RPMI8226 (cell line): ENCODE measurements around the gene TCP11.

ENCODE experiments used
- DNase-seq: peaks from one replicate; pipeline ENCODE4 v3.0.0-alpha.2; 2015

TCP11 gene

DNA sequence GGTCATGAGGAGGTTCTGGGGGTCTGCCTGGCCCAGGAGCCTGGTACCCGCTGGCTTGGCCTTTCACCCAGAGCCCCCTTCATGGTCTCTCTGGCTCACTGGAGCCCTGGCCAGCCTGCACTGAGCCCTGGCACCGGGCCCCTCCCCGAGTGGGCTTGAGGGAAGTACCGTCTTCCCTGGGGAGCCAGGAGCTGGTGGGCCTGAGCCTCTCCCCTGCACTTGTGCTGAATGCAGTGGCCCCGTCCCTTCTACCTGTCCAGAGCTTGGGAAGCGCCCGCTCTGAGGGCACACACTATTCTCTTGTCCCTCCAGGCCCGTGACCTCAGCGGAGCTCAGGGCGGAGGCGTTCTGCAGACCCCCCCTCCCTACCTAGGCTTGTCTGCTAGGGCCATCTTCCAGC lies 62.2 kb downstream of the TCP11 start:
- no peak for DNase-seq

DNA sequence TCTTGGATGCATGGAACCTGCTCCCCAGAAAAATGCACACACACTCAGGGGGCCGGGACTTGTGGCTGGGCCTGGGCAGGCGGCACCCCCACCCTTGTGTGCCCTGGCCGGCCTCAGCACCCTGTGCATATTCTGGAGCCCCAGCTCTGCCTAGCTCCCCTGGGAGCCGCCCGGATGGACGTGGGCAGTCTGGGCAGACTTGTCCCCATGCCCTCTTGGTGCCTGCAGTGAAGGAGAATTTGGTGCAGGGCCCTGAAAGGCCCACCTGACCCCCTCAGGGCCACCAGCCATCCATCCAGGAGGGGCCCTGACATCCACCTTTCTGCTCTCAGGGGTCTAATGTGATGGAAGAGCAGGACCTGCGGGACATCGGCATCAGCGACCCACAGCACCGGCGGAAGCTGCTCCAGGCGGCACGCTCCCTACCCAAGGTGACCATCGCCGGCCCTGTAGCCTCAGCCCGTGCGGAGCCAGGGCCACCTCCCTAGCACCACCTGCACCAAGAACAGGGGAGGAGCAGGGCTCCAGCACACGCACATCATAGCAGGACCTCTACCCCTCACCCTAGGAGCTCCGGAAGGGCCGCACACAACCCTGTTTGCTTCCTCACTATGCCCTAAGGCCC lies 62.8 kb downstream of the TCP11 start:
- no peak for DNase-seq

DNA sequence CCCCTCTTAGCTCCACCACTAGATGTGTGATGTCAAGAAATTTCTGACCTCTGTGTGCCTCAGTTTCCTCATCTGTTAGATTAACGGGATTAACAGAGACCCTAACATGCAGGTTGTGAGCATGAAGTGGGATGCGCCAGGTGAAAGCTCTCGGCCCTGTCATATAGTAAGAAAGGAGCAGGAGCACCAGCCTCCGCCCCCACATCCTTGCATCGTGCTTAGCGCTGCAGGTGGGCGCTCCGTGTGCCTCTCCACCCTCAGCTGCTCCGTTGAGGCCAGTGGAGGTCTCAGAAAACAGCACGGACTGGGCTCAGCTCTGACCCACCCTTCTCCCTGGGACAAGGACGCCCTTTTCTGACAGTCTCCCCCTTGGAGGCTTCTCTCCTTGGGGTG lies 63.4 kb downstream of the TCP11 start:
- DNase-seq, result no peak

GRCh38 chr6:35076997-35077712 lies 64.0 kb downstream of the TCP11 start:
- DNase-seq, result no peak

GRCh38 chr6:35073766-35074471 lies 67.2 kb downstream of the TCP11 start:
- DNase-seq, result no peak

DNA sequence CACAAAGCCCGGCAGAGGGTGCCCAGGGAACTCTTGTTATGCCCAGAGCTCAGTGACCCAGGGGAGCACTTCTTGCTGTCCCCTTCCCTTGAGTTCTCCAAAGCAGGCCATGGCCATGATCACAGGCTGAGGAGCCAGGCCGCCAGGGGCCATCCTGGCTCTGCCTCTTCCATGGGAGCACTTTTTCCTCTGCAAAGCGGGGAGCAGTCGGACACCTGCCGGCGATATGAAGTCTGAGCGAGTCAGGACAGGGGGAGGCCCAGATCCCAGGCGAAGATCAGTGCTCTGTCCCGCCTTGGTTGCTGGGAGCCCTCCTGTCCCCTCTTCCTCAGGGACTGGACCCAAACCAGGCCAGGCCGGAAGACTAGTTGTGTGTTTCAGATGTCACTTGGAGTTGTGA lies 67.9 kb downstream of the TCP11 start:
- no peak for DNase-seq

DNA sequence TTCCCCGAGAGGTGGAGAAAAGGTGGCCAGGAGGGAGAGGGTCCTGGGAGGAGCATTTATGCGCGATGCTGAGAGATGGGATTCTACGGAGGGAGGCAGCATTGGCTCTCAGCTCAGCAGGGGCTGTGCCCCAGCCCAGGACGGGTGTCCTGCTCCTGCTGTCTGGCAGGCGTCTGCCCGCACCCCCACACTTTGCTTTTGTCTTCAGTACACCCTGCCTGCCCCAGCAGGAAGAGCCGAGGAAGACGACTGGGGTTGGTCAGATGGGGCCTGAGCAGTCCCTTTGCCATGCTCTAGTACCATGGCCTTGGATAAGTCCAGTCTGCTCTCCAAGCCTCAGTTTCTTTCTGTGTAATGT lies 68.5 kb downstream of the TCP11 start:
- DNase-seq, result no peak

DNA sequence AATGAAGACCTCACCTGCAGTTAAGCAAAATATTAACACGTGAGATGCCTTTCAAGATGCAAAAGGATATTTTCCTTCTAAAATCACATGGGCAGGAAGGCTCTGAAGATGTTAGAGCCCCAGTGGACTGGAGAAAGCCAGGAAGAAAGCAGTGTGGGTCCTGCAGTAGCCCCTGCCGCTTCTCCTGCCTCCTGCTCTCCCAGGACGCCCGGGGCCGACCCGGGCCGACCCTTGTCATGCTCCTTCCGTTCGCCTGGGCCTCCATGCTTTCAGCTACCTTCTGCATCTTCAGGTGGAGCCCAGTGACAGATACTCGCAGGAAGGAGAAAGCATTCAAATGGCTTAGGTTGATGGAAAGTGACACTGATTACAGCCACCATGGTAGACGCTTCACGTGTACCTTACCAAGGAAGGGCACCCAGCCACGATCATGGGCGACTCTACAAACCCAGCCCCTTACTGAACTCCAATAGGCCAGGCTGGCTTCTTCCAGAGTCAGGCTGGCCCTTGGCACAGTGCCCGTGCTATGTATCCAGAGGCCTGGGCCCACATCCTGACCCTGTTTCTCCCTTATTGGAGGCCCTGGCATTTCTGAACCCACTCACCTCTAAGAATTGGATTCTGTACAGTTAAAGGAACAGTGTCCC lies 69.0 kb downstream of the TCP11 start:
- DNase-seq, result no peak

- DNase-seq, result no peak
These were observed 69.7 kb downstream of the TCP11 start for GRCh38 chr6:35071347-35071994.

GRCh38 chr6:35070111-35070510 lies 71.0 kb downstream of the TCP11 start:
- no peak for DNase-seq

GRCh38 chr6:35069262-35069661 lies 71.9 kb downstream of the TCP11 start:
- DNase-seq, result no peak

- no peak for DNase-seq
These were observed 72.5 kb downstream of the TCP11 start for GRCh38 chr6:35068644-35069043.

GRCh38 chr6:35068206-35068605 lies 72.9 kb downstream of the TCP11 start:
- DNase-seq, result no peak
